ENCODE measurements around the gene ZBTB6. TPM values are rescaled to one million over a fixed set of nuclear protein-coding genes. Genes with fewer than 3 reads are reported as not detected.

ZBTB6 gene, protein sequence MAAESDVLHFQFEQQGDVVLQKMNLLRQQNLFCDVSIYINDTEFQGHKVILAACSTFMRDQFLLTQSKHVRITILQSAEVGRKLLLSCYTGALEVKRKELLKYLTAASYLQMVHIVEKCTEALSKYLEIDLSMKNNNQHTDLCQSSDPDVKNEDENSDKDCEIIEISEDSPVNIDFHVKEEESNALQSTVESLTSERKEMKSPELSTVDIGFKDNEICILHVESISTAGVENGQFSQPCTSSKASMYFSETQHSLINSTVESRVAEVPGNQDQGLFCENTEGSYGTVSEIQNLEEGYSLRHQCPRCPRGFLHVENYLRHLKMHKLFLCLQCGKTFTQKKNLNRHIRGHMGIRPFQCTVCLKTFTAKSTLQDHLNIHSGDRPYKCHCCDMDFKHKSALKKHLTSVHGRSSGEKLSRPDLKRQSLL
- total RNA-seq (2021; fragmentation: NEBNext Ultra II Directional; extraction: Animal tissue kit (Norgen Biotek cat#: 25700)): 1 to 10 TPM; 7.4 to 8.5 (median 8.2) TPM
- long read RNA-seq, full-length matches to known transcripts: 2 of 4 reads
- long read RNA-seq, partial matches to known transcripts: 0 of 4 reads
- long read RNA-seq, other reads (novel, unspliced or antisense): 2 of 4 reads

DNA sequence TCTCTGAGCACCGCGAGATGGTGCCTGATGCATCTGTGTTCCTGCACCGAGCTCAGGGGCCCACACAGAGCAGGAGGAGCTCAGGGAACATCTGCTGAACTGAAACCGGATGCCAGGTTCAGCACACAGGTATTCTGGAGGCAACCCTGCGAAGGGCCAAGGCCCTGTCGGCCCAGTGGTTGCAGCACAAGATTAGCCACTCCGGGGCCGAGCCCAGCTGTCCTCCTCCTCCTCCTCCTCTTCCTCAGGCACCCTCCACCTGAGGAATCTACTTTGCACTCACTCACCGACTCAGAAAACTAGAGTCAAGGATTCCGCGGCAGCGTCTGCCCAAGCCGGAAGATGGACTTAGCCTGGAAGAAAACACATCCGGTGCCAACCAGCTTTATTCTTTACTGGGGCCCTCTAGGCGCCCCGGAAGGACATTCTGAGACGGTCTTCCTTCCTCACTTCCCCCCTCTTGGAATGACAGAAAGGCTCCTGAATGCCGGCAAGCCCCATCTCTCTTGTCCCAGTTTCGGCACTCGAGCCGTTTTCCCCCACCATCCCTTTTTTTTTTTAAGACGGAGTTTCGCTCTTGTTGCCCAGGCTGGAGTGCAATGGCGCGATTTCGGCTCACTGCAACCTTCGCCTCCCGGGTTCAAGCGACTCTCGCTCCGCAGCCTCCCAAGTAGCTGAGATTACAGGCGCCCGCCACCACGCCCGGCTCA, at the start of gene ZBTB6:
Gene ZBTB6 (minus strand): TSS at position 360 of the 710 bp plus-strand sequence. CDS start 1,251 bp downstream, outside the sequence.
- TF ChIP-seq, protein P1, sequence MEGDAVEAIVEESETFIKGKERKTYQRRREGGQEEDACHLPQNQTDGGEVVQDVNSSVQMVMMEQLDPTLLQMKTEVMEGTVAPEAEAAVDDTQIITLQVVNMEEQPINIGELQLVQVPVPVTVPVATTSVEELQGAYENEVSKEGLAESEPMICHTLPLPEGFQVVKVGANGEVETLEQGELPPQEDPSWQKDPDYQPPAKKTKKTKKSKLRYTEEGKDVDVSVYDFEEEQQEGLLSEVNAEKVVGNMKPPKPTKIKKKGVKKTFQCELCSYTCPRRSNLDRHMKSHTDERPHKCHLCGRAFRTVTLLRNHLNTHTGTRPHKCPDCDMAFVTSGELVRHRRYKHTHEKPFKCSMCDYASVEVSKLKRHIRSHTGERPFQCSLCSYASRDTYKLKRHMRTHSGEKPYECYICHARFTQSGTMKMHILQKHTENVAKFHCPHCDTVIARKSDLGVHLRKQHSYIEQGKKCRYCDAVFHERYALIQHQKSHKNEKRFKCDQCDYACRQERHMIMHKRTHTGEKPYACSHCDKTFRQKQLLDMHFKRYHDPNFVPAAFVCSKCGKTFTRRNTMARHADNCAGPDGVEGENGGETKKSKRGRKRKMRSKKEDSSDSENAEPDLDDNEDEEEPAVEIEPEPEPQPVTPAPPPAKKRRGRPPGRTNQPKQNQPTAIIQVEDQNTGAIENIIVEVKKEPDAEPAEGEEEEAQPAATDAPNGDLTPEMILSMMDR (IDR thresholded peaks at IDR 0.05): no peak
- peak; percentile 82 for DNase-seq
- peaks cover 25% of the 10 kb centered on the region for H3K36me3 Mint-ChIP-seq (ENCODE audit: low read depth)
- H3K9me3 Mint-ChIP-seq: no peaks in the 10 kb centered on the region
- H3K27me3 Mint-ChIP-seq (ENCODE audit: insufficient read depth): no peaks in the 10 kb centered on the region; the same call in 1 of the 2 replicates
- peaks cover 25% of the 10 kb centered on the region for H3K4me1 Mint-ChIP-seq (ENCODE audit: low read depth)
- peak within 1 kb of the TSS; percentile 94 for H3K27ac Mint-ChIP-seq
- peak within 1 kb of the TSS; percentile 96 for H3K4me3 Mint-ChIP-seq

DNA sequence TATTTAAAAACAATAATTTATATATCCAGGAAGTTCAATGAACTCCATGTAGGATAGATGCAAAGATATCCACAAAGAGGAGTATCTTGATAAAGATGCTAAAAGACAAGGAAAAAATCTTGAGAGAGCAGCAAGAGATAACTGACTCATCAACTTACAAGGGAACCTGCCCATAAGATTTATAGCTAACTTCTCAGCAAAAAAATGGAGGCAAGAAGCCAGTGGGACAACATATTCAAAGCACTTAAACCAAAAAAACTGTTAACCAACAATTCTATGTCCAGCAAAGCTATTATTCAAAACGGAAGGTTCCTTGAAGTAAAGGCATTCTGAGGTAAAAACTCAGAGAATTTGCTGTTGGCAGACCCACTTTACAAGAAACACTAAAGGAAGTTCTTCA, 48.0 kb upstream of the ZBTB6 start:
- Mint-ChIP-seq H3K36me3 (ENCODE audit: low read depth) (peaks cover 14% of the 10 kb centered on the region; the same call in 1 of the 2 replicates), H3K27me3 (ENCODE audit: insufficient read depth) (no peaks in the 10 kb centered on the region), H3K27ac (no peak overlapping the region), H3K4me3 (no peak overlapping the region), H3K4me1 (ENCODE audit: low read depth) (peaks cover 15% of the 10 kb centered on the region), H3K9me3 (no peaks in the 10 kb centered on the region)
- TF ChIP-seq, protein P1 (IDR thresholded peaks at IDR 0.05): no peak
- DNase-seq: no peak

DNA sequence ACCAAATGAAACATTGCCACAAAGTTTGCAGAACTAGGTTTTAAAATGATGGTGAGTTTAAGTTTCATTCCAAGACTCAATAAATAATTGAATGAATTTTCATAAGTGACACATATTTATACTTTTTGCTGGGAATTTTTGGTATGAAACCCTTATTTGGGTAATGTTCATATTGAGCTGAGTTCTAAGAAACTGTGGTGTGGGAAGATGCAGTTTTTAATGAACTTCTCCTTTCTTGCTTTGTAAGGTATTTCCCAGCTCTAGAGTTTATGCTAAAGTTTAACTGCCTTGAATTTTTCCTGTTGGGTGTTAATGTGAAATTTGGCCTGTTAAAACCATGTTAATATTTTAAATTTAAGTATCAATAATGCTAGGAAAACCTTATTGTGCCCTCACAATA, 42.8 kb upstream of the ZBTB6 start:
- TF ChIP-seq, protein P1 (IDR thresholded peaks at IDR 0.05): no peak
- no peak for DNase-seq
- H3K4me3 Mint-ChIP-seq: no peak overlapping the region
- peaks cover 44% of the 10 kb centered on the region for H3K4me1 Mint-ChIP-seq (ENCODE audit: low read depth)
- no peaks in the 10 kb centered on the region for H3K9me3 Mint-ChIP-seq
- H3K27me3 Mint-ChIP-seq (ENCODE audit: insufficient read depth): no peaks in the 10 kb centered on the region
- peaks cover 13% of the 10 kb centered on the region; the same call in 1 of the 2 replicates for H3K36me3 Mint-ChIP-seq (ENCODE audit: low read depth)
- H3K27ac Mint-ChIP-seq: no peak overlapping the region

DNA sequence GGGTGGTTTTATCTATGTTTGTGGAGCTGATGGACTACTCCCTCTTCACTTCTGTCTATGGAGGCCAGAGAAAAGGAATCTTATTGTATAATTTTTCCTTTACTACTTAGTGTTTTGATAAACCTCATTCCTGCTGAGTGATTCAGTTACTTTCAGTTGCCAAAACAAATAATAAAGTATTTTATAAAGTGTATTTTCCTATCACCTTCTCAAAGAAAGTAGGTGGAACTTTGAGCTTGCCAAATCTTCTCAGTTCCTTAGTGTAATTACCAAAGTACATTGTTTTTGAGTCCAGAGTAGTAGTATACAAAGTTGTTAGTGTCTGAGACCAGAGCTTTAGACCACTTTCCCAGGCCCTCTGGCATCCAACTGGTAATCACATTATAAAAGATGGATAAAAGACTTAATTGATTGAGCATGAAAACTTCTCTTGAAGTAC, 41.1 kb upstream of the ZBTB6 start:
- peak overlapping the region; percentile 42; the same call in 1 of the 2 replicates for H3K27ac Mint-ChIP-seq
- H3K27me3 Mint-ChIP-seq (ENCODE audit: insufficient read depth): peaks cover 2% of the 10 kb centered on the region; the same call in 1 of the 2 replicates
- H3K4me3 Mint-ChIP-seq: no peak overlapping the region
- no peaks in the 10 kb centered on the region for H3K36me3 Mint-ChIP-seq (ENCODE audit: low read depth)
- DNase-seq: peak; percentile 42
- H3K4me1 Mint-ChIP-seq (ENCODE audit: low read depth): peaks cover 41% of the 10 kb centered on the region
- TF ChIP-seq, protein P1 (IDR thresholded peaks at IDR 0.05): no peak
- no peaks in the 10 kb centered on the region for H3K9me3 Mint-ChIP-seq

DNA sequence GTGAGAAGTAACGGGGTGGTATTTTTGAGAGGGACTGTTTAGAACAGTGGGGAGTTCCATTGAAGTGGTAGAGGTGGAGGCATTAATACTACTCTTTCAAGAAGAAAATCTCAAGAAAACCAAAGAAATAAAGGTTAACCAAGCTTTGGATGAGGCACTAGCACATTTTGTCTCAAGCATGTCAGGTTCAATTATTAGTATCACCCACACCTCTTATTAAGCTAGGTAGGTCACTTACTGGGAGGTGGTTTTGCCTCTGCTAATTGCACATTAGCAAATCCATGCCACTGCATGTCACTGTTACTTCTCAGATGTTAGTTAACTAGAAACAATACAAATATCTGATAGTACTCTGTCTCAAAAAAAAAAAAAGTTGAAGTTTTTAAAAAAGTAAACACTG, 37.9 kb upstream of the ZBTB6 start:
- no peak overlapping the region for H3K4me3 Mint-ChIP-seq
- peaks cover 2% of the 10 kb centered on the region; the same call in 1 of the 2 replicates for H3K27me3 Mint-ChIP-seq (ENCODE audit: insufficient read depth)
- H3K9me3 Mint-ChIP-seq: no peaks in the 10 kb centered on the region
- no peak for DNase-seq
- peaks cover 53% of the 10 kb centered on the region for H3K4me1 Mint-ChIP-seq (ENCODE audit: low read depth)
- no peak overlapping the region for H3K27ac Mint-ChIP-seq
- TF ChIP-seq, protein P1 (IDR thresholded peaks at IDR 0.05): no peak
- H3K36me3 Mint-ChIP-seq (ENCODE audit: low read depth): peaks cover 3% of the 10 kb centered on the region; the same call in 1 of the 2 replicates

Measured in HFFc6 (cell line).